ENCODE measurements around the gene RSPH1. TPM values are rescaled to one million over a fixed set of nuclear protein-coding genes. Genes with fewer than 3 reads are reported as not detected.

The RSPH1 gene
- polyA plus RNA-seq, 1 experiment = not detected

DNA sequence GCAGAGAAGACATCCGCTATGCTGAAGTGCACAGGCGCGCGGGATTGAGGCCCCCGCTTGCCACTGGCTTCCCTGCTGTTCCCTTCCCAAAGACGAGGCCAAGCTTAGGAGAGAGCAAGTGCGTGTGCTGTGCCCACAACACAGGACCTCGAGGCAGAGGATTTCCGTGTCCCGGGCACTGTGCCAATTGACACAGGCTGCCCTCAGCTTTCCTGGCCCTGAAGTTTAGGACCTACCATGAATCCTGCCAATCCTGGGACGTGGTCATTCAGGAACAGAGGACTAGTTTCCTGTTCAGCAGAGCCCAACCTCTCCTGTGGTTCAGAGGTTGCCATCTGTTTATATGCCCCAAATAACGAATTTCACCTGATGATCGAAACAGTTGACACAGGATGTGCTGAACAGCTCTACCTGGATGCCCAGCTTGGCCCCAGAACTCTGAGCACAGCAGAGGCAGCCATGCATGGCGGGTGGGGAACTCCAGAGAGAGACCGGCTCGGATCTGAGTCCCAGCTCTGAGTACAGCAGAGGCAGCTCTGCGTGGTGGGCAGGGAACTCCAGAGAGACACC, 39.7 kb upstream of the RSPH1 start:
- ChIA-PET POLR2A (no interaction called here), CTCF (no interaction called here)
- Histone ChIP-seq H3K27me3 (ENCODE audit: control insufficient read depth, insufficient read depth, low read length) (peaks cover 10% of the 10 kb centered on the region), H3K27ac (ENCODE audit: low read depth, low read length) (no peak overlapping the region), H3K9me3 (ENCODE audit: control insufficient read depth, insufficient read depth, low read length) (no peaks in the 10 kb centered on the region), H3K4me3 (ENCODE audit: low read depth, low read length) (no peak overlapping the region)
- no peak for DNase-seq (ENCODE audit: low read depth, low spot score)
- TF ChIP-seq, protein P1, sequence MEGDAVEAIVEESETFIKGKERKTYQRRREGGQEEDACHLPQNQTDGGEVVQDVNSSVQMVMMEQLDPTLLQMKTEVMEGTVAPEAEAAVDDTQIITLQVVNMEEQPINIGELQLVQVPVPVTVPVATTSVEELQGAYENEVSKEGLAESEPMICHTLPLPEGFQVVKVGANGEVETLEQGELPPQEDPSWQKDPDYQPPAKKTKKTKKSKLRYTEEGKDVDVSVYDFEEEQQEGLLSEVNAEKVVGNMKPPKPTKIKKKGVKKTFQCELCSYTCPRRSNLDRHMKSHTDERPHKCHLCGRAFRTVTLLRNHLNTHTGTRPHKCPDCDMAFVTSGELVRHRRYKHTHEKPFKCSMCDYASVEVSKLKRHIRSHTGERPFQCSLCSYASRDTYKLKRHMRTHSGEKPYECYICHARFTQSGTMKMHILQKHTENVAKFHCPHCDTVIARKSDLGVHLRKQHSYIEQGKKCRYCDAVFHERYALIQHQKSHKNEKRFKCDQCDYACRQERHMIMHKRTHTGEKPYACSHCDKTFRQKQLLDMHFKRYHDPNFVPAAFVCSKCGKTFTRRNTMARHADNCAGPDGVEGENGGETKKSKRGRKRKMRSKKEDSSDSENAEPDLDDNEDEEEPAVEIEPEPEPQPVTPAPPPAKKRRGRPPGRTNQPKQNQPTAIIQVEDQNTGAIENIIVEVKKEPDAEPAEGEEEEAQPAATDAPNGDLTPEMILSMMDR (IDR thresholded peaks at IDR 0.05; ENCODE audit: low read depth, low read length) = no peak

GRCh38 chr21:42534421-42535378, 38.7 kb upstream of the RSPH1 start:
- H3K27me3 ChIP-seq (ENCODE audit: control insufficient read depth, insufficient read depth, low read length) = peaks cover 12% of the 10 kb centered on the region
- ChIA-PET CTCF (no interaction called here), POLR2A (no interaction called here)

DNA sequence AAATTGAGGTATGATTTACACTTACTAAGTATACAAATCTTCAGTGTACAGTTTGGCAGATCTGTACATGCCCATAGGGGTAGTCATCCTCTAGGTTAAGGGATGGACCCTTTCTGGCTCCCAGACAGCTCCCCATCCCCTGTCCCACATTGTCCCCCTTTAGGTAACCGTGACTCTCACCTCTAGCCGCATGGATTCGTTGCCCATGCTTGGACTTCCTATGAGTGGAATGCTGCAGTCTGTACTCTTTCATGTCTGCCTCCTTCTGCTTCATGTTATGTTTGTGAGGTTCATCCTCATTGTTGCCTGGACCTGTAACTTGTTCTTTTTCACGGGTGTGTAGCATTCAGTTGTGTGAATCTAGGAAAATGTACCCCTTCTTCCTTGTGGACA, 37.9 kb upstream of the RSPH1 start:
- TF ChIP-seq, protein P1 (IDR thresholded peaks at IDR 0.05; ENCODE audit: low read depth, low read length) = no peak
- Histone ChIP-seq H3K27me3 (ENCODE audit: control insufficient read depth, insufficient read depth, low read length) (peaks cover 12% of the 10 kb centered on the region), H3K4me3 (ENCODE audit: low read depth, low read length) (no peak overlapping the region), H3K9me3 (ENCODE audit: control insufficient read depth, insufficient read depth, low read length) (no peaks in the 10 kb centered on the region), H3K27ac (ENCODE audit: low read depth, low read length) (no peak overlapping the region)
- ChIA-PET POLR2A (no interaction called here), CTCF (no interaction called here)
- DNase-seq (ENCODE audit: low read depth, low spot score) = no peak

More at GRCh38 chr21:42534421-42535378, 38.7 kb upstream of the RSPH1 start:
- Histone ChIP-seq H3K9me3 (ENCODE audit: control insufficient read depth, insufficient read depth, low read length) (no peaks in the 10 kb centered on the region), H3K4me3 (ENCODE audit: low read depth, low read length) (no peak overlapping the region), H3K27ac (ENCODE audit: low read depth, low read length) (no peak overlapping the region)
- TF ChIP-seq, protein P1 (IDR thresholded peaks at IDR 0.05; ENCODE audit: low read depth, low read length) = no peak
- DNase-seq (ENCODE audit: low read depth, low spot score) = no peak

- POLR2A ChIA-PET = no interaction called here
Measured at GRCh38 chr21:42533306-42533962, 37.4 kb upstream of the RSPH1 start.

More at GRCh38 chr21:42533306-42533962, 37.4 kb upstream of the RSPH1 start:
- Histone ChIP-seq H3K27ac (ENCODE audit: low read depth, low read length) (no peak overlapping the region), H3K27me3 (ENCODE audit: control insufficient read depth, insufficient read depth, low read length) (peaks cover 12% of the 10 kb centered on the region), H3K9me3 (ENCODE audit: control insufficient read depth, insufficient read depth, low read length) (no peaks in the 10 kb centered on the region), H3K4me3 (ENCODE audit: low read depth, low read length) (no peak overlapping the region)
- TF ChIP-seq, protein P1 (IDR thresholded peaks at IDR 0.05; ENCODE audit: low read depth, low read length) = no peak
- CTCF ChIA-PET = no interaction called here
- no peak for DNase-seq (ENCODE audit: low read depth, low spot score)
